ENCODE results near the gene PCDHGA1.
"Not testable (repeated sequence)": the region's sequence is repeated elsewhere in the genome, so short reads cannot be mapped to it uniquely, and the experiment has no call there.

The PCDHGA1 gene

DNA sequence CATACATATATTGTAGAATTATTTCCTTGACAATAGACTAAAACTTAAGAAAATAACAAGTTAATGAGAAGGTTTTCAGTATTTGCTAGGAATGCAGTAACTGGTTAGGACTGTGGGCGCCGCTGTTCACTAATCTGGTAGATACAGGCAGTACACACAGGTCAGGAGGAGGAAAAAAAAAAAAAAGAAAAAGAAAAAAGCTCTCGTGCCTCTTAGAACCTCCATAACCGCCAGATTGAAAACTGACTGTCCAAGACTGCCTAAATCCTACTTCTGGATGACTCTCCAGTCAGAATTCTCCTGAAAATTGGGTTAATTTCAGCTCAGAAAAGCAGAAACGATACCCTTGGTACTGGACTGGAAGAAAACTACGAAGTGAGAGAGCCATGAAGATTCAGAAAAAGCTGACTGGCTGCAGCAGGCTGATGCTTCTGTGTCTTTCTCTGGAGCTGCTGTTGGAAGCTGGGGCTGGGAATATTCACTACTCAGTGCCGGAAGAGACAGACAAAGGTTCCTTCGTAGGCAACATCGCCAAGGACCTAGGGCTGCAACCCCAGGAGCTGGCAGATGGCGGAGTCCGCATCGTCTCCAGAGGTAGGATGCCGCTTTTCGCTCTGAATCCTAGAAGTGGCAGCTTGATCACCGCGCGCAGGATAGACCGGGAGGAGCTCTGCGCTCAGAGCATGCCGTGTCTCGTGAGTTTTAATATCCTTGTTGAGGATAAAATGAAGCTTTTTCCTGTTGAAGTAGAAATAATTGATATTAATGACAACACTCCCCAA is at the start of gene PCDHGA1:
Gene PCDHGA1 (plus strand): TSS at position 216 of the 782 bp plus-strand sequence.
- ATAC-seq (no peak), DNase-seq (no peak)

GRCh38 chr5:141298376-141298775 is 31.9 kb upstream of the PCDHGA1 start:
- DNase-seq (no peak), ATAC-seq (no peak)

DNA sequence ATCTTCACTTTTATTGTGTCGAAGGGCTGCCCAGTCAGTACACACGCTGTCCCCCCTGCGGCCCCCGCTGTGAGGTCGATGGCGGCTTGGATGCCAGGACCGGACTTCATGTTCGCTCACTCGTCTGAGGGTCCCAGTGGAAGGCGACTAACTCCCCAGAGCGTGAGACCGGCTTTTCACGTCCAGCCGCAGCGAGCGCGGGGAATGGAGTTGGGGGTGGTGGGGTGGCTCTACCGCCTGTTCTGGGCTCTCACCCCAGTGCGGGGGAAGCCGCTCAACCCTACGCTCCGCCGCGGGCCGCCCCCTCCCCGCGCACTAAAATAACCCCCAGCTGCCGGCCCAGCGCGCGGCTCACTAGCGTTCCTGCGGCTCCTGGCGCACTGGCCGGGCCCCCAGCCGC is 26.6 kb upstream of the PCDHGA1 start, which contains the start of gene SLC25A2:
Gene SLC25A2 (minus strand): TSS at position 294 of the 400 bp plus-strand sequence. CDS start 184 bp downstream, at position 110.
- ATAC-seq = no peak
- no peak for DNase-seq

- DNase-seq = no peak
- no peak for ATAC-seq
These were observed 23.7 kb upstream of the PCDHGA1 start for GRCh38 chr5:141306630-141307029.

DNA sequence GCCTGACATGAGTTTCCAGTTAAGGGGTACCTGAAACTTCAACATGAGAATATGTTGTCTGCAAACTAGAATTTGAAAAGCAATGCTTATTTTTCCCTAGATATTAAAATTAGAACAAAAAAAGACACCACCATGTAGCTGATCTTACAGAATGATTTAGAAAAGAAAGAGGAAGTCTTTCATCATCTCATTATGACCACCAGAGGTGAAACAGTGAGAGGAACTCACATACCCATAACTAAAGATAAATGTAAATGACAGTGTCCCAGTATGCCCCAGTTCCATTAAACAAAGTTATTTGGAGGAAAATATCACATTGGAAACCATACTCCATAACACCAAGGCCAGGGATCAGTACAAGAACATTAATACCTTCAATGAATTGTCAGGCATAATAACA is 16.6 kb upstream of the PCDHGA1 start:
- ATAC-seq = no peak

DNA sequence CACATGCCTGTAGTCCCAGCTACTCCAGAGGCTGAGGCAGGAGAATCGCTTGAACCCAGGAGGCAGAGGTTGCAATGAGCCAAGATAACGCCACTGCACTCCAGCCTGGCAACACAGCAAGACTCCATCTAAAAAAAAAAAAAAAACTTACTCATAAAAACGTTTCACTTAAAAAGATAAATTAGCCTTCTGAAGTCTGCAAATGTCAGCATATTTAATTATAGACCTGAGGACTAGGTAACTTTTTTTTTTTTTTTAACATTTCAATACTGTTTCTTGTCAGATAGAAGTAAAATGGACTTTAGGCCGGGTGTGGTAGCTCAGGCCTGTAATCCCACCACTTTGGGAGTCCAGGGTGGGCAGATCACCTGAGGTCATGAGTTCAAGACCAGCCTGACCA is 13.4 kb upstream of the PCDHGA1 start:
- ATAC-seq, DNase-seq: not testable (repeated sequence)

More for the DNA sequence above, 16.6 kb upstream of the PCDHGA1 start:
- no peak for DNase-seq

DNA sequence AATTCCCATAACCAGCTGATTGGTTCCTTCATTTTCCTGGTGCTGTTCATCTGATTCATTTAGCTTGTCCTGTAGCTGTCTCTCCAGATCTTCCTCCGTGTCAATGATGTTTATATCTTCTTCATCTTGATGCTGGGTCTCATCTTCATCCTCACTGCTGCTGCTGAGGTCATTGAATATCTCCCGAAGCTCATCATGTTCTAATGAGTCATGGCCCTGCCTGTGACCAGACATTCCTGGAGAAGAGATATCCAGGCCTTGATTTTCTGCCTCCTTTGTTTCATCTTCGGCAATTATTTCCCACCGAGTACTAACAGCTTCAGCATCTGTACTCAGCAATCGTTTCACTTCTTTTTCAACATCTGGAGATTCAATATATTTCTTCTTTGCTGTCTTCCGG is 11.1 kb upstream of the PCDHGA1 start:
- DNase-seq = no peak
- no peak for ATAC-seq

GRCh38 chr5:141319699-141320098 is 10.6 kb upstream of the PCDHGA1 start:
- ATAC-seq = no peak
- DNase-seq = no peak

DNA sequence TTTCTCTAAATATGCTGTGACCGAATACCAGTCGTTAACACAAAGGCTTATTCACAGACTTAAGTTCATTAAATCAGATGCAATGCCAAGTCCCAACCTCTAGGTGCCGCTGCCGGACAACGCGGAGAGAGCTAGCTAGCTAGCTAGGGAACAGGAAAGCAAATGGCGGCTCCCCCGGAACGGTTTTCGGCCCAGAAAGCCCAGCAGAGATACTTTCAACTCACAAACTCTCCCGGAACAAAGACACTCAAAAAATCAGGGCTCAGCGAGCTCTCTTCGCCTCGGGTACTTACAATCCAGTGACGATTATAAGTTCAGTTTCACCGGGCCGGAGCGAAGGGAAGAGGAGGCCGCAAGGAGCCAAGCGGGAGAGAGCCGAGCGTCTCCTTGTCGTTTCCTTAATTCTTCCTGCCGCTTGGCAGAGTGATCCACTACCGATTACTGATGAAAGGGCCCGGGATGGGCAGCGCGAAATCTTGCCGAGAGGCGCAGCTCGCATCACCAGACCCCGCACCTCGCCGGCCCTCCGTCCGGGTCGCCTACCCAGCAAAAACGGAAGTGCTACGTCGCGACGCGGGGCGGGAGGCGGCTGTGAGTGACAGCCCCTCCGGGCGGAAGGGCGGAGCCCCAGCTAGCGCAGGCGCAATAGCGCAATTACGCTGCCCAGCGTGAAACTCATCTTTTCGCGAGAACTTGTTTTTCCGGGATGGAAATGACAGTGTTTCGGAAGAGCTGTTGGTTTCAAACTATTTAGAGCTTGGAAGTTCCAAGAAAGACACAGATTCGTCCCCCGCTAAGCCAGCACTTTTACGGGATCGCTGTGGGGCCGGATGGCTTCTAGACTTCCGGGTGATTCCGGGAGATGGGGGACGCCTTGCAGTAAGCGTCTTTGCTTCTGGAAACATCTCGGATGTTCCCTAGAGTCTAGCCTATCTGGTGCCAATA is 9.8 kb upstream of the PCDHGA1 start, which contains the start of gene TAF7:
Gene TAF7 (minus strand): TSS at position 560 of the 945 bp plus-strand sequence. CDS start 740 bp downstream, outside the sequence.
- ATAC-seq = peak; percentile 95
- peak; percentile 94 for DNase-seq

DNA sequence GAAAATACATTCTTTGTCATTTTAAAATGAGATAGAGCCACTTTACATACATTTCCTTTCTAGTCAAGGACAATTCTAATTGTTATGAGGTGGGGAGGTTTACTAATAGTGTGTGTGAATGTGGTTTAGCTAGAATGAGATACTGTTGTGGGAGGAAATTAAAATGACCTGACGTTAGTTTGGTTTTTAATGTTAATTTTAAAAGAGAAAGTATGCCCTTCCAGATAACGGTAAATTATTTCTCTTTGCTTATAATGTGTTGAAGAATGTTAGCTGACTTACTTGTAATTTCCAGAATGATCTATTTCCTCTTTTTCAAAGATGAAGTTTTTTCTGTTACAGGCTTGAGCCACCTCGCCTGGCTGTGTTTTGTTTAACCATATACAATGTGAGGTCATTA is 8.1 kb upstream of the PCDHGA1 start:
- DNase-seq (no peak), ATAC-seq (no peak)

- peak; percentile 86 for ATAC-seq
- DNase-seq = peak; percentile 58
These were observed 4.0 kb upstream of the PCDHGA1 start for GRCh38 chr5:141326088-141326854.

DNA sequence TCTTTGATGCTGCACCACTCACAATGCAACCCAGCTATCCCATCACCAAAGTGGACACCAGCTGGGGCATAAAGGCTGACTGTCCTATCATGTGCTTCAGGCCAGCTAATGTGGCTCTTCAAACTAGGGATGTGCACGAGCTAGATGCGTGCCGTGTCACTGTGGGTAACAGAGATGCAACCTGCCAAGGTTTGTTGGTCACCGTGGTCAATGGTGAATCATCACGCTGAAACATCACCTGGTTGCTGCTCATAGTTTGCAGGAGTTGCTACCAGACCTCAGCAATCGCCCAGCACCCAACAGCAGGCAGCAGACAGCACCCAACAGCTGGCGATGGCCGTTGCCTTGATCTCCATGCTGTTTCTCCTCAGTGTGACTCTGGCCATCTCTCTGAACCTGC is 2.1 kb upstream of the PCDHGA1 start:
- ATAC-seq = no peak
- DNase-seq = no peak

DNA sequence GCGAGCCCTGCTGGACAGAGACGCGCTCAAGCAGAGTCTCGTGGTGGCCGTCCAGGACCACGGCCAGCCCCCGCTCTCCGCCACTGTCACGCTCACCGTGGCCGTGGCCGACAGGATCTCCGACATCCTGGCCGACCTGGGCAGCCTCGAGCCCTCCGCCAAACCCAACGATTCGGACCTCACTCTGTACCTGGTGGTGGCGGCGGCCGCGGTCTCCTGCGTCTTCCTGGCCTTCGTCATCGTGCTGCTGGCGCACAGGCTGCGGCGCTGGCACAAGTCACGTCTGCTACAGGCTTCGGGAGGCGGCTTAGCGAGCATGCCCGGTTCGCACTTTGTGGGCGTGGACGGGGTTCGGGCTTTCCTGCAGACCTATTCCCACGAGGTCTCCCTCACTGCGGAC is 2.3 kb downstream of the PCDHGA1 start:
- ATAC-seq, DNase-seq: not testable (repeated sequence)

- ATAC-seq (no peak), DNase-seq (no peak)
These were observed 8.4 kb downstream of the PCDHGA1 start, which contains the start of gene PCDHGA2 for GRCh38 chr5:141338538-141339306. TSS of gene PCDHGA2 (plus strand) at chr5:141338760.

DNA sequence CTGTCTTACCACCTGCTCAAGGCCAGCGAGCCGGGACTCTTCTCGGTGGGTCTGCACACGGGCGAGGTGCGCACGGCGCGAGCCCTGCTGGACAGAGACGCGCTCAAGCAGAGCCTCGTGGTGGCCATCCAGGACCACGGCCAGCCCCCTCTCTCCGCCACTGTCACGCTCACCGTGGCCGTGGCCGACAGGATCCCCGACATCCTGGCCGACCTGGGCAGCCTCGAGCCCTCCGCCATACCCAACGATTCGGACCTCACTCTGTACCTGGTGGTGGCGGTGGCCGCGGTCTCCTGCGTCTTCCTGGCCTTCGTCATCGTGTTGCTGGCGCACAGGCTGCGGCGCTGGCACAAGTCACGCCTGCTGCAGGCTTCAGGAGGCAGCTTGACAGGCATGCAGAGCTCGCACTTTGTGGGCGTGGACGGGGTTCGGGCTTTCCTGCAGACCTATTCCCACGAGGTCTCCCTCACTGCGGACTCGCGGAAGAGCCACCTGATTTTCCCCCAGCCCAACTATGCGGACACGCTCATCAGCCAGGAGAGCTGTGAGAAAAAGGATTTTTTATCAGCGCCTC is 10.6 kb downstream of the PCDHGA1 start:
- ATAC-seq, DNase-seq: not testable (repeated sequence)

GRCh38 chr5:141342773-141343172 is 12.5 kb downstream of the PCDHGA1 start:
- DNase-seq = no peak
- no peak for ATAC-seq

DNA sequence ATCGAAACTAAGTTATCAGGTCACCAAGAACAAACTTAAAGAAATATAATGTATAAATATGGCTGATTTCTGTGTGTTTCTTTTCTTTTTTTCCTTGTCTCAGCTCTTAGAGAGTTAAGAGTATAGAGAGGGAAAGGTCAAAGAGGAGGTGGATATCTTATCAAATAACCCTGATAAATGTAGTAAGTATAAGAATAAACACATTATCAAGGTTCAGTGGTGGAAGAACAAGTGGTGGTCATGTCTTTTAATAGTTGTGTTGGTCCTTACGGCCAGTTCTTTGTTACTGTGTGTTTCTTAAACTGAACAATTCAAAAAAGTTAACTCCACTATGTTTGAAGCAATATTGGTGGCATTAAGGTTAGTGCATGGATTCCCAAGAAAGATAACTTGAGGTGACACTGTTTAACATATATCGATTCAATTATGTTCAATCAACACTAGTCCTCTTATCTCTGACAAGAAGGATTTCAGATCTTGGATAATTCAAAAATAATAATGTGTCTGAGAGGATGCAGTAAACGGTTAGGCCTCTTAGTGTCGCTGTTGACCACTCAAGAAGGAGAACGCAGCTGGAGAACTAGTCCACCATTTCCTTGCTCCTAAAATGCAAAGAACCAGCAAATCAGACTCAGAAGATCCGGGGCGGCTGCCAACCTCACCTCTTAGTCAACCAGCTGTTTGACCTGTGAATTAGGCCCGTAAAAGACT is 13.1 kb downstream of the PCDHGA1 start, which contains the start of gene PCDHGA3:
Gene PCDHGA3 (plus strand): TSS at position 588 of the 711 bp plus-strand sequence. CDS start 205 bp downstream, outside the sequence.
- DNase-seq (no peak), ATAC-seq (no peak)

DNA sequence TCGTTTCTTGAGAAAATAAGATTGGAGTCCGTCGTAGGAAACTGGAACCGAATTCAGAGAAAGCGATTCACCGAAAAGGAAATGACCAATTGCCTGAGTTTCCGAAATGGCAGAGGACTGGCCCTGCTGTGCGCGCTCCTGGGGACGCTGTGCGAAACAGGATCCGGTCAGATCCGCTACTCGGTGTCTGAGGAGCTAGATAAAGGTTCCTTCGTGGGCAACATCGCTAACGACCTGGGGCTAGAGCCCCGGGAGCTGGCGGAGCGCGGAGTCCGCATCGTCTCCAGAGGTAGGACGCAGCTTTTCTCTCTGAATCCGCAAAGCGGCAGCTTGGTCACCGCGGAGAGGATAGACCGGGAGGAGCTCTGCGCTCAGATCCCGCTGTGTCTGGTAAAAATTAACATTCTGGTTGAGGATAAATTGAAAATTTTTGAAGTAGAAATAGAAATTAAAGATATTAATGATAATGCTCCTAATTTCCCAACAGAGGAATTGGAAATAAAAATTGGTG is 13.7 kb downstream of the PCDHGA1 start:
- no peak for ATAC-seq
- DNase-seq = no peak

- DNase-seq (no peak), ATAC-seq (no peak)
These were observed 15.0 kb downstream of the PCDHGA1 start for GRCh38 chr5:141345327-141345726.

- not testable (repeated sequence) for ATAC-seq, DNase-seq
These were observed 15.7 kb downstream of the PCDHGA1 start for GRCh38 chr5:141346017-141346416.

Data from stimulated activated naive CD8-positive, alpha-beta T cell treated with anti-CD3 and anti-CD28 coated beads, Interleukin-15, Interleukin-2, amounts not matched to agents 100 U/mL and 50 U/mL, for 24 hours (primary cell).